Fibroblast of skin of left biceps (primary cell): ENCODE measurements around the gene HOXC12.

Experiments used
- DNase-seq, 2 experiments: peaks; one replicate each; pipeline ENCODE4 v3.0.0-alpha.2; 2013; ENCODE audit warnings: low read depth in 2 of 2

Gene HOXC12

DNA sequence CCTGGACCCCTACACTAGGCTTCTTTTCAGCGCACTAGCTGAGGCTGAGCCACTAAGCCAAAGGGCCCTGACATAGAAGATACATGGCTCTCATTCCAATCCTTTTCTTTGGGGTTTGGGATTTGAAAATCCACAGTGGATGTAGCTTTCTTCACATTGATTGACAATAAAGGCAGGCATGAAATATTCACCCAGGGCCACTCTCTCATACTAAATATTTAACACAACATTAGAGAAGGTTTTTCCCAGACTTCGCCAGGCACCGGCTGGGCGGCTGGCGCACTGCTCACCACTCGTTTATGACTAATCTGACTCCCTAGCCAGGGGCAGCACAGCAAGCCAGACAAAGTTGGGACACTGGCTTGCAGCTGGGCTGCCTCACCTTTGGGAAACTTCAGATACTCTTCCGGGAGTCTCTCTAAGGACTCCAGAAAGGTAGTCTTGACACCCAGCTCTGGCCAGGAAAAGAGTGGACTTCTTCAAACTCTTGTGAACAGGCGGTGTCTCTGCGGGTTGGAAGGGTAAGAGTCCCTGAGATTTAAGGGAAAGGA, 17.5 kb downstream of the HOXC12 start:
- DNase-seq: no peak

DNA sequence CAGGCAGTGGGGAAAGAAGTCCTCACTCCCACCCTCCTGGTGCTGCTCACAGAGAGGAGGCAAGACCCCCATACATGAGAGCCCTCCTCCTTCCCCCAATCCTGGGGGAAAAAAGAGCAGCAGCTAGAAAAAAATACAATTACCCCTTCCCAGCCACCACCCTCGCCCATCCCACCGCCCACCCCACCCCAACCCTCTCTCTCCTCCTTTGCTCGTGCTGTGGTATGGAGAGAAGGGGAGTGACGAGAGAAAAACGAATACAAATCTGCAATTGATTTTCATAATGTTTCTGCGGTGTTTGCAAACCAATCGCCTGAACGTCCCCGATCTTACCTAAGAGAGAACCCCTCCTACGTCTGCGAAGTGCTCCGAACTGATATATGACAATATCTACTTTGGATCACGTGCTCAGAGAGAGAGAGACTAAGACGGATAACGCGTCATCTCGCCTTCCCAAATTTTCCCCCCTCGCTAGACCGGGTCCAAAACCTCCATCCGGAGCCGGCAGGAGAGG, 18.1 kb downstream of the HOXC12 start, which contains the start of gene HOXC11:
Gene HOXC11 (plus strand): TSS at position 405 of the 514 bp plus-strand sequence. CDS start 116 bp downstream, outside the sequence.
- DNase-seq: no peak

DNA sequence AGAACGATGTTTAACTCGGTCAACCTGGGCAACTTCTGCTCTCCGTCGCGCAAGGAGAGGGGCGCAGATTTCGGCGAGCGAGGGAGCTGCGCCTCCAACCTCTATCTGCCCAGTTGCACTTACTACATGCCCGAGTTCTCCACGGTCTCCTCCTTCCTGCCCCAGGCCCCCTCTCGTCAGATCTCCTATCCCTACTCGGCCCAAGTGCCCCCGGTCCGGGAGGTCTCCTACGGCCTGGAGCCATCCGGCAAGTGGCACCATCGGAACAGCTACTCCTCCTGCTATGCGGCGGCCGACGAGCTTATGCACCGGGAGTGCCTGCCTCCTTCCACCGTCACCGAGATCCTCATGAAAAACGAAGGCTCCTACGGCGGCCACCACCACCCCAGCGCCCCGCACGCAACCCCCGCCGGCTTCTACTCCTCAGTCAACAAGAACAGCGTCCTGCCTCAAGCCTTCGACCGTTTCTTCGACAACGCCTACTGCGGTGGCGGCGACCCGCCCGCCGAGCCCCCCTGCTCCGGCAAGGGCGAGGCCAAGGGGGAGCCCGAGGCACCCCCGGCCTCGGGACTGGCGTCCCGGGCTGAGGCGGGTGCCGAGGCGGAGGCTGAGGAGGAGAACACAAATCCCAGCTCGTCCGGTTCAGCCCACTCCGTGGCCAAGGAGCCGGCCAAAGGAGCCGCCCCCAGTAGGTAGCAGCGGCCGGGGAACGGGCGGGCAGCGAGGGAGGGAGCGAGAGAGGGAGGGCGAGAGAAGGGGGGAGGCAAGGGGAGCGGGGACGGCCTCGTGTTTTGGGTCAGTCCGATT, 18.7 kb downstream of the HOXC12 start:
- DNase-seq: no peak

DNA sequence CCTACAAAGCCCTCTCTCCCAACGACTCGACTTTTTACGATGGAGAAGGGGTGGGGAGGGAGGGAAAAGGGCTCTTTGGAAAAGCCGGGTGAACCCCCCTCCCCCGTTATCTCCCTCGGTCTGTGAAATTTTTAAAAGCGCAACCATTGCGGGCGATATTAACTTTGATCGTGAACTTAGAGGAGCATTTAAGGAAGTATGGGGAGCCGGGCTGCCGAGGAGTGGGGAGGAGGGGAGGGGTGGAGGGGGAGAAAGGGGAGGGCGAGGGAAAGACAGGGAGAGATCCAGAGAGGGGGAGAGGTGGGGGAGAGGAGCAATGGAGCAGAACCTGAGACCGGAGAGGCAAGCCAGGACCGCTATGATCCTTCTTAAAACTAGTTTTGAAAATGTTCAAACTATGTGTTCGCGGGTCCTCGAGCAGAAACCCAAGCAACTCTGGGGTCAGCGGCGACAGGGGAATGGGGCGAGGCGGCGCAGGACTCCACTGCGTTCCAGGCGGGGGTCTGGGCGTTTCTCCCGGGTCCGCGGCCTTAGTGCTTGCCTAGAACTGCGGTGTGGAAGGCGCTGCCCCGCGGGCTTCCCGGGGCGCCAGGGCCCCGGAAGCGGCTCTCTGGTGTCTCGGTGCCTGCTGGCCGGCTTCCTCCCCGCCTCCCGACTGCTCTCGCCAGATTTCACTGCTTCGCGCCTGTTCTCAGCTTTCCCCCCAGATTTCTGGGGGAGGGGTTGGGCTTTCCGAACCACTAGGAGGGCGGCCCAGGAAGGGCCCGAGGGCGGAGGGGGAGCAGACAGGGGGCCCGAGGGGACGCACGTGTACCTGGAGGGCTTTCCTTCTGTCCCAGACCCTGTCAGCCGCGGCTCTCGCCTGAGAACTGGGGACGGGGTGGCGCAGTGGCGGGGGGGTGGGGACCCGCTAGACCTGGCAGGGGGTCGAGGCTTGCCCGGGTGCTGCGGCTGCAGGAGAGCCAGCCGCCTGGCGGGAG, 19.7 kb downstream of the HOXC12 start, which contains the start of gene HOTAIR:
Gene HOTAIR (minus strand): TSS at position 871 of the 980 bp plus-strand sequence.
- DNase-seq: no peak

DNA sequence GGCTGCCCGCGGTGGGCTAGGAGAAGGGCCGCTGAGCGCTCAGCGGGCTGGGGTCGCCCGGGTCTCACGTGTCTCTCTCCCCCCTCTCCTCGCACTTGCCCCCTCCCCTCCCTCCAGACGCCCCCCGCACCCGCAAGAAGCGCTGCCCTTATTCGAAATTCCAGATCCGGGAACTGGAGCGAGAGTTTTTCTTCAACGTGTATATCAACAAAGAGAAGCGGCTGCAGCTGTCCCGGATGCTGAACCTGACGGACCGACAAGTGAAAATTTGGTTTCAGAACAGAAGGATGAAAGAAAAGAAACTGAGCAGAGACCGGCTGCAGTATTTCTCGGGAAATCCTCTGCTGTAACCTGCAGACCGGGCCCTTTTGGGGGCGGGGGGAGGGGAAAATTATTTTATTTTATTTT, 20.4 kb downstream of the HOXC12 start:
- no peak for DNase-seq

DNA sequence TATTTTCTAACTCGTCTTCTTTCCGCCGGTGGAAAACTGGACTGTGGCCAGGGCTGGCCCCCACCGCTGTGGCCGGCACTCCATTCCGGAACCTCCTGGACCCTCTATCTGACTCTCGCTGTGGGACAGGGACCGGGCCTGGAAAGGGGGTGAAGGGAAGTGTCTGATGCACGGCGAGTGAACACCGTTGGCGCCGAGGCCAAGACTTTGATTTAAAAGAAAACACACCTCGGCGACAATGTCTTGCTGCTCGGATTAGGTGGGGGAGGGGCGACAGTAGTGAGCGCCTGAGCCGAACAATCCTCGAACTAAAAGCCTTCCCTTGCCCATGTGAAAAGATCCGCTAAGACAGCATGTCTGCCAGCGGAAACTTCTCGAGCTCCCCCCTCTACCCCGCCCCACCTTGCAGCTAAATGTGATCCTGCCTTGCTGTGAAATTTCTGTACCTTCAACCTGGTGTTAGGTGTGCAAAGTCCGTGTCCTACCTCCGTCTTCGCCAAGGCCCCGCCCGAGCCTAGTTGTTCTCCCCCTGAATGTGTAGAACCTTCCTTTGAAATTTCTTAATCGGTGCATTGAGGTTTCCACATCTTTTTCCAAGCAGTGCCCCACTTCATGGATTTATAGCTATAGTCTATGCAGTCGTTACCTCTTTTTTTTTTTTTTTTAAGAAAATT, 20.9 kb downstream of the HOXC12 start:
- no peak for DNase-seq

DNA sequence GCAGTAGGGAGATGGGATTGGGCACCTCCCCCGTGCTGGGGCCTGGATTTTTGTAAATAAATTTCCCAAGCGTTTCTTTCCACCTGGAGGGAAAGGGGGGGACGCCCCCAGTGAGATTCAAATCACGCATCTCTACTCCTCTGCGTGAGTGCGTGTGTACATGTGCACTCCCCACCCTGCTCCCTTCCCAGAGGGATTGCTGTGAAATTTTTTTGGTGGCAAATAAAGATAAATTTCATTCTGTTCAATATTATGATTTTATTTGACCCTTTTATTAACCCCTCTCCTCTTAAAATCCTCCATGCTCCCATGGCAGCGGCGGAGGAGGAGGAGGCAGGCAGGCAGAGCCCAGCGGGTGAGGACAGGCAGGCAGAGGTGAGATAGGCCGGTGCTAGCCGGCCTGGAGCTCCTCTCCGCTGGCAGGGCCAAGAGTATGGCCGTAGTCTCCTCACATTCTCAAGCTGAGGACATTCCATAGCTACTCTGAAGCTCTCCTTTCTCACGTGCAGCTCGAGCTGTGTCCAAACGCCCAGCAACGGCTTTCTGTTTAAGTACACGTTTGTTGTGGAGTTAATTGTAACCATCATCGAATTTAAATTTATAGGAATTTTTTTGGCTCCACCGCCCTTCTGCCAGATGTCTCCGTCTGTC, 21.6 kb downstream of the HOXC12 start:
- no peak for DNase-seq

DNA sequence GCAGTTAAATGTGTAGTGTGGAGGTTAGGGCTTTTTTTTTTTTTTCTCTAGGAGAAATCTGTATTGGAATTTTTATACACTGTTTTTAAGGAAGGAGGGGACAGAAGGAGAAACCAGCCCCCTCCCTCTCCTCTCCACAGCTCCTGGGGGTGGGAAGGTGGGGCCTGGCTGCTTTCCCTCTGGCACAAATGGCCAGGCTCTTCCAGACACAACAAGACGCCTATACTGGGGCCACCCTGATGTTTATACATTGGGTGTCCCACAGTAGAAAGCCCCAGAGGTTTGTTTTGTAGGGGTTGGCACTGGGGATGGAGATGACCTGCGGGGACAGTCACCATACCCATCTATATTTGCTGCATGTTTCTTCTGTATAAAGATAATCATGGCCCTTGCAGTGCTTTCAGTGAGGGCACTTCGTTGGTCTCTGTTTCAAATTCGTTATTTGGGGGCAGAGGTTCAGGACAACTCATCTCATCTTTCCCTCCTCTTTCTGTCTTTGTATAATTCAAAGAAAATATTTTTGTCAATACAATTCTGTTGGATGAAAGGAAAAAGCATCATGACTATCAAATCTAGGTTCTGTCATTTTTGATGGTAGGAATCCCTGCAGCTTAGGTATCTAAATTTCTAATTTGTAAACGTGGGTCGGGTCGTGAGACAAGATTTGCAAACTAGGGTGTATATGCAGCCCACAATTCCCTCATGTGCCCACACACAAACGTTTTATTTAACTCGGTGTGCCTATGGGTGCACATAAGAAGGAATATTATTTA, 22.3 kb downstream of the HOXC12 start:
- no peak for DNase-seq

DNA sequence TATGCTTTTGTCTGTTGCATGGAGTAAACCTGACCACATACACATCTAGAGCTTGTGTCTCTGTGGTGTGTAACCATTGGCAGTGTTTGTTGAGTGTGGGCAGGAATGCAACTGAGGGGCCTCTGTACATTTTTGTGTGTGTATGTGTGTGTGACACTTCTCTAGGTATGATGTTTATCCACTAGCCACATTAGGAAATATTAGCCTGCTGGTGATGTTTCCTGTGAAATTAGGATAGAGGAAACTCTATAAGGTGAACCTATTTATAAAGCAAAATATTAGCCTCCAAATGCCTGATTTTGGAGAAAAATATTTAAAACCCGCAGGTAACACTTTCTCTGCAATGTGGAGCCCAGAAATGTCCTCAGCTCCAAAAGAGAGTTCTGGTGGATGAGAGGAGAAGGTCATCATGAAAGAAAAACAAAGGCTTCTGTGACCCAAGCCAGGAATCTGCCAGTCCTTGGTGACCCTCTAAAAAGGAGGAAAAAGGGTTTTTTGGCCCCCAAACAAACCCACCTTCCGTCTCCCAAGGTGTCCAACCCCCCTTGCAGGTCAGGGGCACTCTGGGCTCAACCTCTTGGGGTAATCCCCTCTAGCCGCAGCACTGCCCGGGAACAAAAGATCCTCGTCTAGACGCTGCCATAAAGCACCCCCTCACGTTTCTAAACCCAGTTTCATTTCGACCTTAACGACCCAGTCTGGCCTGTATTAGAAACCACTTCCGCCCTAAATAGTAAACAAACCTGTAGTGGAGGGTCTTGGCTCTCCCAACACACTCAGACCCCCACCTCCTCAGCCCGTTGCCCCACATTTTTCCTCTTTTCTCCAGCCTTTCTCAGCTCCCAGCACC, 23.1 kb downstream of the HOXC12 start:
- DNase-seq: no peak

DNA sequence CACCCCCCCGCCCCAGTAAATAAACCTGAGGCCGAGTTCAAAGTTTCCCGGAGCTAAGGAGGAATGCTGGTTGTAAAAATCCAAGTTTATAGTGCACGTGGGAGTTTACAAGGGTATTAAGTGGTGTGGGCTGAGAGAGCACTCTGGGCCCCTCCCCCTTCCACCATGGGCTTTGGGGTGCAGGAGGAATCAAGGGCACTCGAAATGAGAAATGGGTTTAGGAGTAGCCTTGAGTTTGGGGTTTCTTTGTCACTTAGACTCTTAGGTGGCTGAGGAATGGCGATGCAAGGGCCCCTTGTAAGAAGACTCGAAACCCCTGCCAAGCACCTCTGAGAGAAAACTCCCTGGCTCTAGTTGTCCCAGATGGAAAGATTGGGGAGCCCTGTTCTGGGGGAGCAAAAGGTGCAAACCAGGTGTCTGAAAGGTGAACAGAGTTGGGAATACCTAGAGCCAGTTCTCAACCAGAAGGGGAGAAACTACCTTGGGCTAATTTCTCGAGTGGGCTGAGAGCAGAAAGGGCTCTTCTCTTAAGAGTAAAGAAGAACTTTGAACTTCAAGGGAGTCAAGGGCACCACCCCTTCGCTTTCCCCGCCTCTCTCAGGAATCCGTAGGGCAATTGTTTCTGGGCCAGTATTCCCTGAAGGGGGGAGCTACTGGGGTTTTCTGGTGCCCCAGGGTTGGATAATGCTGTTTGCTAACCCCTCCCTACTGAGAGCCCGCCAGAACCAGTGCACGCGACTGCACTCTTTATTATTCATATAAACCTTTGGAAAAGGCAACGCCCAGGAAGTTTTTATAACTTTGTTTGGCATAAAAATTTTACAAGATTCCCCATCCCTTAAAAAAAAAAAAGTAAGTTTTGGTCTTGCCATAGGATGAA, 24.0 kb downstream of the HOXC12 start:
- no peak for DNase-seq

DNA sequence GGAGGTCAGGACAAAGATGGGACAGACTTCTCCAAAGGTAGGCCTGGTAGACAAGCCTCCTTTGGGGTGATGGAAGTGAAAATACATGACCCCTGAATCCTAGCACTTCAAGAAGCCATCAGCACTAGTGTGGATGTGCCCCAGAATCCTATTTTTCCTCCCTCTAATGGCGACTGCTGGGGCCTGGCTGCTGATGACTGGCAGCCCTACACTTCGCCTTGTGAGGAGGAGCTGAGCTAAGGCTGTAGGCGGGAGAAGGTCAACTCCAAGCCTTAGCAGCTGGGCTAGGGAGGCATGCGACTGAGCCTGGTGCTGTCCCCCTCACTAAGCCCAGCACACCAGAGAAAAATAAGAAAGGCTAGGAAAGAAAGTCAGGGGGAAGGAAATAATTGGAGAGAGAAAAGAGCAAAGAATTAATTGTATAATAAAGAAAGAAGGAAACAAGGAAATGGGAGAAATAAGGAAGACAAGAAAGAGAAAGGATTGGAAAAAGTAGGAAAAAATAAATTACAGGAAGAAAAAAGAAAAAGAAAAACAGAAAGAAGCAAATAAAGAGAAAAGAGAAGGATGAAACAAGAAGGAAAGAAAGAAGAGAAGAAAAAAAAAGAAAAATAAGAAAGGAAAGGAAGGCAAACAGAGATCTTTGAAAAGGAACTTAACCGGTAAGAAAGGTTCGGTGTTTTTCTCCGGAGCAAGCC, 25.6 kb downstream of the HOXC12 start:
- no peak for DNase-seq

DNA sequence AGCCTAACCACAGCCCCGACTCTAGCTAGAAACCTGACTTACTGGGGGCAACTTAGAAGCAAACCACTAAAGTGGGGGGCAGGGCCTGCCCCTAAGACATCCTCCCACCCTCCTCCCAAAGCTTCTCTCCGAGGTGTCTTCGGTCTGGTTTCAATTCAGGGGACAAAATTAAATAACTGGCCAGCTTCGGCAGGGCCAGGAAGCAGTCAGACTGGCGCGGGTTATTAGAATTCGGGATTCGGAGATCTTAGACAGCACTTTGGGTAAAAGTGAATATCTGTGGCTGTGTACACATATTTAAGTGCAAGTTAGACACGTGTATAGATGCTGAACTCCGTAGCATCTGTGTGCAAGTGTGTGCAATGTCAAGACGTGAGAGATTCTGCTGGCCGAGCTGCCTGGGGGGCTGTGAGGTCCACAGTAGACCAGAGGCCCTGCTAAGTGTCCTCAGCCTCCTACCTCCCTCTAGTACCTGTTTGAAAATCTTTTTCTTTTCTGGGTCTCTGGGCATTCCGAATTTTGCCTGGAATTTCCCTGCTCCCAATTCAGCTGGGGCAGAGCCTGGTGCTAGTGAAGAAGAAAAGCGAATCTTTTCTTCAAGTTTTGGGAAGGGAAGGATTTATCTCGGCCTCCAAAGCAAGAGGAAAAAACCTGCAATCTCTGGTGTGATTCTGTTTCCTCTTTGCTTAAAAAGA, 26.2 kb downstream of the HOXC12 start:
- DNase-seq: no peak

DNA sequence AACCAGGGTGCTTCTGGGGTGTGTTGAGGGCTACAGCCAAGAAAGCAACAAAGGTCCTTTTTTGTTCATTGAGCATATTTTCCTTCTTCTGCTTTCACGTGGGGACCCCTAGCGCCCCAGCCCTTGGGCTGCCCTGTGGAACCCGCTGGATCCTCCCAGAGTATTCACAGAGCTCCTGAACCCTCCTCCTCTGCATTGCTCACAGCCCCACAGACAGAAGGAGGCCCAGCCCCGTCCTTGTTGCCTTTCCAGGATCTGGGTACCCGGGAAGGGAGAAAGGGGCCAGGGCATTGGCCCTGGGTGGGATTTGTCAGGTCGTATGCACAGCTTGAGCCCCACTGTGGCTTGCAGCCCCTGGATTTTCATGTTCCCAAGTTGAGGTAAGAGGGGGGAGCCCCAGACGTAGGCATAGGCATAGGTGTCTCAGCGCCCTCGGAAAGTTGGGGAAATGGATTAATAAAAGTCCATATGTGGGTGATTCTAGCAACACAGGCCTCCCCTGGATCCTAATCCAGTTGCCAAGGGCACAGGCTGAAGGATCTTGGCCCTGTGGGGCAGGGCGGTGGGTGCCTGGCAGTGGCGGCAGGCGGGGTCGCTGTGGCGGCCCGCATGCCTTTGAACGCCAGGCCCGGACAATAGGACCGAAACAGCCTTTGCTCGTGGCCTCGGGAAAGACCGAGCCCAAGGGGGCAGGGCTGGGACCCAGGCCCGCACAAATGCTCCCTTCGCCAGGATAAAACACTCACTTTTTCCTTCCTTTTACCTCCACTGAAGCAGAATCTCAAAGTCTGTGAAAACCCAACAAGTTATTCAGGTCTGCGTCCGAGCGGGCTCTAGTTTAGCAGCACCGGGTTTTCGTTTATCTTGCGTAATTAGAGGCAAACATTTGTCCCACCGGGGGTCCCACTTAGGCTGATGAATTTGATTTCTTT, 27.2 kb downstream of the HOXC12 start:
- no peak for DNase-seq

DNA sequence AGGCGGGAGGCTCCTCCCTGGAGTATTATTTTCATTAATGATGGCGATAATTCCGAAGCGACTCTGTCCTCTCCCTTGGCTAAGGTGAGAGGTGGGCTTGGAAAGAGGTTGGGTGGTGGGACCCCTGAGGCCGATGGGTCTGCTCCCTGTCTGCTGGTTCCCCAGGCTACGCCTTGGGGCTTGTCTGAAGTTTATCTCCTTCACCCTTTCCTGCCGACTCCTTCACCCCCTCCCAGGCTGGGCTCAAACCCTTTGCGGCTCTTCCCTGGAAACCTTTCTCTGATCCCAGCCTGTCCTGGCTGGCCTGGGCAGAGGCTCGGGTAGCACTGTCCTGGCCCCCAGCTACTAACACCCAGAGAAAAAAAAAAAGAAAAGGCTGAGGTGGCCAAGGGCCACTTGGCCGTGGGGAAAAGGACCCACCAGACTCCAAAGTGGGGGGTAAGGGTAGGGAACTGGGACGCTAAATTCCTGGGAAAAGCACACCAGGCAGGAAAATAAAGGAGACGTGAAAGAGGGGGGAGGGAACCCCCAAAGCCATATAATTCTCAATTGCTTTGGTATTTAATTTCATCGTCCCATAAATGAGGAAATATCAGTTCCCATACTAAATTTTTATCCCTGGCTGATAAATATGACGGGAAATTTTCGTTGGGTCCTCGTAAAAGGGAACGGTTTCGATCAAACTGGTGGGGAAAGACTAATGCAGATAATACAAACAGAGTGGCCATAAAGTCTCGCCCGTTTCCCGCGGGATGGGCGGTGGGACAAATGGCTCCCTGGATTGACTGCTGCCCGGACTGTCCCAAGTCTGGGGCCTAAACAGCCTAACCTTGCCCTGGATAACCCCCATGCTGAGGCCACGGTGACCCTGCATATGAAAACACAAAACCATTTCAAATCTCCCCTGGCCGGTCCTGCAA, 28.2 kb downstream of the HOXC12 start:
- DNase-seq: no peak

DNA sequence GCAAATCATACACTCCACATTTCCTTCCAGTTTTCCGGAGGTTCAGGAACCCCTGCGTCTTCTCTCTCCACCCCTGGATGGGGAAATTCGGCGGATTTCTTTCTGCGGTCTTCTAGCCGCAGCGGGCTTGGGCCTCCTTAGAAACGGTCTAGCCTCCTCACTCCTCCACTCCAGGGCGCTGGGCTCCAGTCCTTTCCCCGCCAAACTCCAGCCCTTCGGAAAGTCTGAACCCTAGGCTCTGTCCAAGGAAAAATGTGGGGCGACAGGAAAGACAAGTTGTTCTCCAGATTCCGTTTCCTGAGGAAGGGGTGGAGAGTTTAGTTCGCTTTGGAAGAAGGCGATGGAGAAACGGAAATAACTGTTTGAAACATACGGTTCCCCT, 28.9 kb downstream of the HOXC12 start:
- DNase-seq: no peak
